NCI-H1694 treated with DMSO at 0.1 percent for 48 hours (cell line): ENCODE results near the gene MID1.

Source experiments
- DNase-seq: peaks from one replicate; lab custom pipeline; 2025; lab: John Stamatoyannopoulos, UW

Gene MID1

GRCh38 chrX:10429908-10430307 lies 190.5 kb downstream of the MID1 start:
- no peak for DNase-seq

GRCh38 chrX:10427249-10427648 lies 193.1 kb downstream of the MID1 start:
- no peak for DNase-seq

- no peak for DNase-seq
Observed at GRCh38 chrX:10423716-10424115, 196.7 kb downstream of the MID1 start.

- no peak for DNase-seq
Observed at GRCh38 chrX:10420134-10420533, 200.3 kb downstream of the MID1 start.

GRCh38 chrX:10416424-10416823 lies 204.0 kb downstream of the MID1 start:
- no peak for DNase-seq

GRCh38 chrX:10415306-10416001 lies 204.9 kb downstream of the MID1 start:
- no peak for DNase-seq

- no peak for DNase-seq
Observed at GRCh38 chrX:10414862-10415261, 205.5 kb downstream of the MID1 start.

- no peak for DNase-seq
Observed at GRCh38 chrX:10414156-10414824, 206.1 kb downstream of the MID1 start.

- DNase-seq, result no peak
Observed at GRCh38 chrX:10404436-10404835, 215.9 kb downstream of the MID1 start.

- DNase-seq, result no peak
Observed at GRCh38 chrX:10401239-10401638, 219.1 kb downstream of the MID1 start.

- DNase-seq, result no peak
Observed at GRCh38 chrX:10399043-10399741, 221.2 kb downstream of the MID1 start.

GRCh38 chrX:10398215-10398614 lies 222.2 kb downstream of the MID1 start:
- DNase-seq, result no peak

GRCh38 chrX:10397349-10397748 lies 223.0 kb downstream of the MID1 start:
- no peak for DNase-seq

GRCh38 chrX:10395643-10396042 lies 224.7 kb downstream of the MID1 start:
- no peak for DNase-seq
